ENCODE measurements around the gene CCDC107.

The CCDC107 gene

DNA sequence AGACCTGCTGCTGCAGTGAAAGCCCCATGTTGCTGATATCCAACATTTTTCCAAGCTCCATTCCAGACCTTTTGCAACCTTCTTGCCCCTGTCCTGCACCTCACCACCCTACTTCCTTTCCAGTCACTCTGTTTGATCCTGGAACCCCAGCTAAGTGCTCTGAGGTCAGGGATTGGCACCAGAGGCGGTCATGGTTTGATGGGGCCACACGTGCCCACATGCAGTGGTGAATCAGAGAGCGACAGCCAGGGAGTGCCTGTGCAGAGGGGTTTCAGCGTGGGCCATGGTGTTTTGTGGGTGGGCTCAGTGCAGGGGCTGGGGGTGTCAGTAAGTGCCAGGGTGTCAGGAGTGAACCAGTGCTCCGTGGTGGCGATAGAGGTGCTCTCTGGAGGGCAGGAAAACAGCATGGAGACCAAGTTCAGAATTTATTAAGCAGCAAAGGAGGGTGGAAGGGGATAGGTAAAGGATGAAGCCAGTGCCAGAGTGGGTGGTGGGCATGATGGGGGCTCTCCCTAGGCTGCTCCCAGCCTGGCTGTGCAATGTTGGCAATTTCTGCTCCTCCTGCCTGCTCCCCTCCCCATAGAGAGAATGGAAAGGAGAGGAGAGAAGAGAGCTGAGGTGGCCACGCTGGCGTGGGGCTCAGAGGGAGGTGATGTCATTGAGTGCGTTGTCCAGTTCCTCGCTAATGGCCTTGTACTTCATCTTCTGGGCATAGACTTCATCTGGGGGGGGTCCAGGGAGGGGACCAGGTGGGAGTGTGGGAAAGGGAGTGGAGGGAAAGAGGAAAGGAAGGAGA, 24.6 kb downstream of the CCDC107 start:
- no peak for FAIRE-seq
- TF ChIP-seq POU2F2 (IDR thresholded peaks at IDR 0.05; ENCODE audit: low read depth, low read length), result no peak
- TF ChIP-seq TAF1 (IDR thresholded peaks at IDR 0.05; ENCODE audit: low read depth, low read length), result no peak
- TF ChIP-seq PAX5 (IDR thresholded peaks at IDR 0.05; ENCODE audit: insufficient read depth, low read length, severe bottlenecking), result no peak
- TF ChIP-seq SPI1 (IDR thresholded peaks at IDR 0.05; ENCODE audit: low read depth, low read length), result no peak
- no peak for TF ChIP-seq POLR2A (IDR thresholded peaks at IDR 0.05; ENCODE audit: low read depth, low read length)
- TF ChIP-seq POLR2AphosphoS5 (IDR thresholded peaks at IDR 0.05; ENCODE audit: low read depth, low read length), result no peak
- DNase-seq (ENCODE audit: insufficient read length, low spot score), result no peak

DNA sequence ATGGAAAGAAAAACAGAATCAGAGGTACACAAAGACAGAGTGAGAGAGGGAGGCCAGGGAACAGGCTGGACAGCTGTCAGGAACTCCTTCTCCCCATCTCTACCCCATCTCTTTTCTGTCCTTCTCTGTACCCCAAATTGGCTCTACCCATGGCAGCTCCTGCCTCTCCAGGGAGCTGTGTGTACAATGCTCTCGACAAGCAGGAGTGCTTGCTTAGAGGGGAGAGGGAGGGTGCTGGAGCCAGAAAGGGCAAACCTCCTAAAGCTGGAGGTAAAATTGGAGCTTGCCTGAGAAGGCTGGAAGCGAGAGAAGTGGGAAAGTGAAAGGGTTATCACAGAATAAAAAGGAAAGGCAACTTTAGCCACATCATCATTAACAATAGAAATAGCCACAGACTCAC, 25.2 kb downstream of the CCDC107 start:
- DNase-seq (ENCODE audit: insufficient read length, low spot score) (no peak), FAIRE-seq (no peak)
- no peak for TF ChIP-seq TAF1 (IDR thresholded peaks at IDR 0.05; ENCODE audit: low read depth, low read length)
- TF ChIP-seq PAX5 (IDR thresholded peaks at IDR 0.05; ENCODE audit: insufficient read depth, low read length, severe bottlenecking), result no peak
- TF ChIP-seq SPI1 (IDR thresholded peaks at IDR 0.05; ENCODE audit: low read depth, low read length), result no peak
- TF ChIP-seq POU2F2 (IDR thresholded peaks at IDR 0.05; ENCODE audit: low read depth, low read length), result no peak
- no peak for TF ChIP-seq POLR2AphosphoS5 (IDR thresholded peaks at IDR 0.05; ENCODE audit: low read depth, low read length)
- TF ChIP-seq POLR2A (IDR thresholded peaks at IDR 0.05; ENCODE audit: low read depth, low read length), result no peak

DNA sequence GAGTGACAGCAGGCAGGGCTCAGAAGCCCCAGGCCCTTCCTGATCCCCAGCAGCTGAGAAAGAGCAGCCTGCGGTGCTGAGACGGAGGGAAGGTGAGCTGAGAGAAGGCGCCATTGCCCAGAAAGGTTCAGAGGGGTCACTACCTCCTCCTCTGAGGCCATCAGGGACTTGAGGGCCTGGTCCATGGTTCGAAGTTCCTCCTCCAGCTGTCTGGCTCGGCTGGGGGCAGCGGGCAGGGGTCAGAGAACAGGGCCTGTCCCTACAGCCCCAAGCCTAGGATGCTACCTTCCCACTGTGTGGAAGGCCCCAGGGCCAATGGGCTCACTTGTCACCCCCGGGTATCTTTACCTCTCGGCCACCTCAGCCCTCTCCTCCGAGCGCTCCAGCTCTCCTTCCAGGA, 26.8 kb downstream of the CCDC107 start:
- no peak for TF ChIP-seq POLR2AphosphoS5 (IDR thresholded peaks at IDR 0.05; ENCODE audit: low read depth, low read length)
- TF ChIP-seq SPI1 (IDR thresholded peaks at IDR 0.05; ENCODE audit: low read depth, low read length), result no peak
- TF ChIP-seq POU2F2 (IDR thresholded peaks at IDR 0.05; ENCODE audit: low read depth, low read length), result no peak
- no peak for TF ChIP-seq POLR2A (IDR thresholded peaks at IDR 0.05; ENCODE audit: low read depth, low read length)
- TF ChIP-seq PAX5 (IDR thresholded peaks at IDR 0.05; ENCODE audit: insufficient read depth, low read length, severe bottlenecking), result no peak
- TF ChIP-seq TAF1 (IDR thresholded peaks at IDR 0.05; ENCODE audit: low read depth, low read length), result no peak
- FAIRE-seq (no peak), DNase-seq (ENCODE audit: insufficient read length, low spot score) (no peak)

DNA sequence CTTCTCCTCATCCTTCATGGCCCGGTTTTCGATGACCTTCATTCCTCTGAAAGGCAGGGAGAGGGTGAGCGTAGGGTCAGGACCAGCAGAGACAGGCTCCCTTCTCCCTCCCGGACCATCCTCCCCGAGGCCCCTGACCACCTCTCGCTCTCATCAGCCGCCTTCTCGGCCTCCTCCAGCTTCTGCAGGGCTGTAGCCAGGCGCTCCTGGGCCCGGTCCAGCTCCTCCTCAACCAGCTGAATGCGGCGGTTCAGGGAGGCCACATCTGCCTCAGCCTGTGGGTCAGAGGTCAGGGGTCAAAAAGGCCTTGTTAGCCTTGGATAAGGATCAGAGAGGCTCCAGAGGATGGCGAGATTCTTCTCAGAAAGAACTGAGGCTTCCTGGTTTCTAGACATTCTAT, 27.4 kb downstream of the CCDC107 start:
- TF ChIP-seq PAX5 (IDR thresholded peaks at IDR 0.05; ENCODE audit: insufficient read depth, low read length, severe bottlenecking) (no peak), POLR2A (IDR thresholded peaks at IDR 0.05; ENCODE audit: low read depth, low read length) (no peak), POU2F2 (IDR thresholded peaks at IDR 0.05; ENCODE audit: low read depth, low read length) (no peak), POLR2AphosphoS5 (IDR thresholded peaks at IDR 0.05; ENCODE audit: low read depth, low read length) (no peak), SPI1 (IDR thresholded peaks at IDR 0.05; ENCODE audit: low read depth, low read length) (no peak), TAF1 (IDR thresholded peaks at IDR 0.05; ENCODE audit: low read depth, low read length) (no peak)
- FAIRE-seq, result no peak
- DNase-seq (ENCODE audit: insufficient read length, low spot score), result no peak

DNA sequence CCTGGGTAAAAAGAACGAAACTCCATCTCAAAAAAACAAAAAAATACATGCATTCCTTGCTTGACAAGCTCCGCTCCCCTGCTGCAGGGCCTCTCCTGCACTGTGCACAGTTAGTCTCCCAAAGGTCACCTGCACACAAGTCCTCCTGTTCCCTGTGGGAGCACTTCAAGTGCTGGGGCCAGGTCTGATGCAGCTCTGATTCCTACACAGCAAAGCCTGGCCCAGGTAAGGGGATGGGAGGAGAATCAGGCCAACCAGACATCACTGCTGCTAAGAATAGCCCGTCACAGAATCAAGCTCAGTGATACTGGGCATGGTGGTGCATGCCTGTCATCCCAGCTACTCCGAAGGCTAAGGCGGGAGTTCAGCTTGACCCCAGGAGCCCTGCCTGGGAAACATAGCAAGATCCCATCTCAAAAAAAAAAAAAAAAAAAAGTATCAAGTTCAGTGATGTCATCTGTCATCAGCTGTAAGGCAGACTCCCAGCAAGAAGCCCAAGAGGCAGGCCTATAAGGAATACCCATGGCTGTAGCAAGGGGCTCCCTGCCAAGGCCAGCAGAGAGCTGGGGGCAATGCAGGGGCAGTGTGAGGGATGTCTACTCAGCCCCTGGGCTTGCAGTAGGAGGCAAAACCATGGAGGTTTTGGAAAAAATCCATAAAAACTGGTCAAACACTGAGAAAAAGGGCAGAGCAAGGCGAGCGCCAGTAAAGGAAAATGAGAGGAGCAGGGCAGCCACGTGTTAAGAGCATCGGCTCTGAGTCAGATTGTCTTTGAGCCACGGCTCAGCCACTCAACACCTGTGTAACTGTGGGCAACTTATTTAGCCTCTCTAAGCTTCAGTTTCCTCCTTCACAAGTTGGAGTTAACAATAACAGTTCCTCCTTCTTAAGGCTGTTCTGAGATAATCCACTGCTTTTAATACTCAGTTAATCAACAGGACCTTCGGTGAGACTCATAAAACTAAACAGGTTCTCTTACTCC, 28.4 kb downstream of the CCDC107 start:
- FAIRE-seq (peak; percentile 76), DNase-seq (ENCODE audit: insufficient read length, low spot score) (no peak)
- TF ChIP-seq PAX5 (IDR thresholded peaks at IDR 0.05; ENCODE audit: insufficient read depth, low read length, severe bottlenecking) (no peak), POU2F2 (IDR thresholded peaks at IDR 0.05; ENCODE audit: low read depth, low read length) (no peak), TAF1 (IDR thresholded peaks at IDR 0.05; ENCODE audit: low read depth, low read length) (no peak), SPI1 (IDR thresholded peaks at IDR 0.05; ENCODE audit: low read depth, low read length) (no peak), POLR2AphosphoS5 (IDR thresholded peaks at IDR 0.05; ENCODE audit: low read depth, low read length) (no peak), POLR2A (IDR thresholded peaks at IDR 0.05; ENCODE audit: low read depth, low read length) (no peak)

DNA sequence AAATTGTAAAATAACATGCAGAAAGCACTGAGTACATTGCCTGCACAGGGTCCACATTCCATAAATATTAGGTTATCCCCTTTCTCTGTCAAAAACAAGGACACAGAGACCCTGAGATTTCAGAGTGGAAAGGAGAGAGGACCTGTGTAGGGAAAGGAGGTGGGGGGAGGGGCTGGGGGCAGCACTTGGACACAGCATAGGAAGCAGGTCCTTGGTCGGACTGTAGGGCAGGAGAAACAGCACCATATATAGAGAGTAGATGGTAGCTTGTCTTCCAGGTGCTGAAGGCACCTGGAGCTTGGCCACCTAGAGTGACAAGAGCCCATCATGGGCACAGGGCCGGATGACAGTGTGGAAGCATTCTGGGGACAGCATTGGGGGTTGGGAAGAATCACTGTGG, 29.2 kb downstream of the CCDC107 start:
- TF ChIP-seq SPI1 (IDR thresholded peaks at IDR 0.05; ENCODE audit: low read depth, low read length), result no peak
- TF ChIP-seq POLR2A (IDR thresholded peaks at IDR 0.05; ENCODE audit: low read depth, low read length), result no peak
- TF ChIP-seq POU2F2 (IDR thresholded peaks at IDR 0.05; ENCODE audit: low read depth, low read length), result no peak
- TF ChIP-seq PAX5 (IDR thresholded peaks at IDR 0.05; ENCODE audit: insufficient read depth, low read length, severe bottlenecking), result no peak
- TF ChIP-seq POLR2AphosphoS5 (IDR thresholded peaks at IDR 0.05; ENCODE audit: low read depth, low read length), result no peak
- TF ChIP-seq TAF1 (IDR thresholded peaks at IDR 0.05; ENCODE audit: low read depth, low read length), result no peak

DNA sequence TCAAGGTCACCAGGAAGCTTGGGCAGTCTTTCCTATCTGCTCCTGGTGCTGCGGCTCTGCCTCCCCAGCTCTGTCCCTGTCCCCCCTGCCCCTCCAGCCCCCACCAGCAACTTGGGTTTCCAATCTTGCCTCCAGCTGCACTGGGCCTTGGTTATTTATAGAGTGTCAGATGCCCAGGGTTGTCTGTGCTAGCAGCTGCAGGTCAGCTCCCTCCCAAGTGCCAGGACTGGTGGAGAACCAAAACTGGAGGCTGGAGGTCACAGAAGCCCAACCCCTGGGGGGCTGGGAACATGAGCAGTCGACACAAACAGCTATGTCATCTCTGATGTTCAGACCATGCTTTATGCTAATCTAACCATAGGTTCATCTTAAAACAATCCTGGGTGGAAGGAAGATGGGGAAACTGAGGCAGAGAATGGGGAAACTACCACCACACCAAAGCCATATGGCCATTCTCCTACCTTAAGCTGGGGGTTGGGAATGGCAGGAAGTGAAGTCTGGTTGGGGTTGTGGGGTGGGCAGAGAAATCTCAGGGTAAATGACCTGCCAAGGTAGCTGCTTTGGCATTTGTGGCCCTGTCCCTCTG, 30.0 kb downstream of the CCDC107 start:
- no peak for FAIRE-seq
- TF ChIP-seq PAX5 (IDR thresholded peaks at IDR 0.05; ENCODE audit: insufficient read depth, low read length, severe bottlenecking) (no peak), TAF1 (IDR thresholded peaks at IDR 0.05; ENCODE audit: low read depth, low read length) (no peak), POLR2A (IDR thresholded peaks at IDR 0.05; ENCODE audit: low read depth, low read length) (no peak), SPI1 (IDR thresholded peaks at IDR 0.05; ENCODE audit: low read depth, low read length) (no peak), POLR2AphosphoS5 (IDR thresholded peaks at IDR 0.05; ENCODE audit: low read depth, low read length) (no peak), POU2F2 (IDR thresholded peaks at IDR 0.05; ENCODE audit: low read depth, low read length) (no peak)
- no peak for DNase-seq (ENCODE audit: insufficient read length, low spot score)

More for the DNA sequence above, 29.2 kb downstream of the CCDC107 start:
- no peak for DNase-seq (ENCODE audit: insufficient read length, low spot score)
- FAIRE-seq, result no peak

DNA sequence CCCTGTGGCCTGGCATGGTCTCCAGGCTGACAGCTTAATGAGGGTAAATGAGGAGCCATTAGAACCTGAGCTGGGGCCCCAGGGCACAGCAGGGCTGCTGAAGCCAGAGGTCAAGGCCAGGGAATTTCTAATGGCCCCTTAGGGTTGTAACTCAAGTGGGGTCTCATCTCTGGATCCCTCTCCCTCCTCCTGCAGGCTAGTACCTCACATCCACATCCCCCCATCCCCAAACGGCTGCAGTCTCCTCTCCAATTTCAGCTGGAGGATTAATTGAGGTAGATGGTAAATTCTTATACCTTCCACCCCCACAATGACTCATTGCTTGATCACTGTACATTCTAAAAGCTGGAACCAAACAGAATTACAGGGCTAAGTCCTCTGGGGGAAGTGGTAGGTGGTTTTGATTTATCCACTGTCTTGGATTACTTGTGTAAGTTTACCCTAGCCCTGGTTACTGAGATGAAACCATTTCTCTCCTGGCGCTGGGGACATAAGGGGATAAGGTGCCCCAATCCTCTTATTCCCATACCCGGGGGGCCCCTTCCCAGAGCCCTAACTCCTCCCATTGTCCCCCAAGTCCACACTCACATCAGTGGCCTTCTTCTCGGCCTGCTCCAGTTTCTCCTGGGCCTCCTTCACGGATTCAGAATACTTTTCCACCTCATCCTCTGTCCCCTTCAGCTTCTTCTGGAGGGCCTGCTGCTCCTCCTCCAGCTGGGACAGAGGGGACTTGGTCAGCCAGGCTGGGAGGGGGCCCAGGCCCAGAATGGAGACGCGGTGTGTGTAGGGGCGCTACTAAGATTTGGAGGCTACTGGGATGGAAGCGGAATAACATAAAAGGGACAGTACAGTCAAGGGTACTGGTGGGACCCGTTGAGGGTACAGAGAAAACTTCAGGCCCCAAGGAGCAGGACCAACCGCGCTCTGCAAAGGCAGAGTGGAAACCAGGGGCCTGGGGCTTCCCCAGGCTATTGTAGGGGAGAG, 30.8 kb downstream of the CCDC107 start:
- TF ChIP-seq SPI1 (IDR thresholded peaks at IDR 0.05; ENCODE audit: low read depth, low read length), result no peak
- no peak for TF ChIP-seq TAF1 (IDR thresholded peaks at IDR 0.05; ENCODE audit: low read depth, low read length)
- TF ChIP-seq PAX5 (IDR thresholded peaks at IDR 0.05; ENCODE audit: insufficient read depth, low read length, severe bottlenecking), result no peak
- TF ChIP-seq POLR2AphosphoS5 (IDR thresholded peaks at IDR 0.05; ENCODE audit: low read depth, low read length), result no peak
- no peak for TF ChIP-seq POU2F2 (IDR thresholded peaks at IDR 0.05; ENCODE audit: low read depth, low read length)
- no peak for TF ChIP-seq POLR2A (IDR thresholded peaks at IDR 0.05; ENCODE audit: low read depth, low read length)
- no peak for DNase-seq (ENCODE audit: insufficient read length, low spot score)
- no peak for FAIRE-seq

All from GM12891 (cell line).